GM23248 (cell line): ENCODE results near the gene C17orf100. TPM values are rescaled to one million over a fixed set of nuclear protein-coding genes. Genes with fewer than 3 reads are reported as not detected.

Experiments used
- DNase-seq: peaks from one replicate; pipeline ENCODE4 v3.0.0-alpha.2; 2015
- H2AFZ ChIP-seq: fragments of 200-600 bp; sonication (generic); 2 replicates; pipeline ENCODE4 v1.6.1; 2016; ENCODE audit warnings: antibody characterized with exemption
- H3F3A ChIP-seq: fragments of 200-600 bp; sonication (generic); 2 replicates; pipeline ENCODE4 v1.6.1; 2016; ENCODE audit warnings: mild to moderate bottlenecking, antibody characterized with exemption, mixed run types; ENCODE audit not compliant: insufficient read depth
- H3K27ac ChIP-seq: fragments of 200-600 bp; sonication (generic); 2 replicates; pipeline ENCODE4 v1.5.1; 2016; ENCODE audit warnings: mild to moderate bottlenecking
- H3K27me3 ChIP-seq: fragments of 200-600 bp; sonication (generic); replicated peaks from 2 replicates; pipeline ENCODE4 v1.6.1; 2016; ENCODE audit warnings: mild to moderate bottlenecking; ENCODE audit not compliant: insufficient read depth
- H3K36me3 ChIP-seq: fragments of 200-600 bp; sonication (generic); 2 replicates; pipeline ENCODE4 v1.6.1; 2016; ENCODE audit warnings: low read depth, mild to moderate bottlenecking
- H3K4me1 ChIP-seq: fragments of 200-600 bp; sonication (generic); 2 replicates; pipeline ENCODE4 v1.6.1; 2016; ENCODE audit warnings: mild to moderate bottlenecking; ENCODE audit not compliant: insufficient read depth
- H3K4me2 ChIP-seq: fragments of 200-600 bp; sonication (generic); one replicate; pipeline ENCODE4 v1.6.1; 2016; ENCODE audit warnings: mild to moderate bottlenecking; ENCODE audit not compliant: unreplicated experiment
- H3K4me3 ChIP-seq: fragments of 200-600 bp; sonication (generic); 2 replicates; pipeline ENCODE4 v1.5.1; 2016; ENCODE audit warnings: mild to moderate bottlenecking
- H3K79me2 ChIP-seq: fragments of 200-600 bp; sonication (generic); 2 replicates; pipeline ENCODE4 v1.6.1; 2016; ENCODE audit warnings: mild to moderate bottlenecking; ENCODE audit not compliant: insufficient read depth
- H3K9ac ChIP-seq: fragments of 200-600 bp; sonication (generic); 2 replicates; pipeline ENCODE4 v1.6.1; 2016; ENCODE audit warnings: mild to moderate bottlenecking
- H3K9me2 ChIP-seq: fragments of 200-600 bp; sonication (generic); 2 replicates; pipeline ENCODE4 v1.6.1; 2016; ENCODE audit warnings: mixed run types, mild to moderate bottlenecking, moderate library complexity; ENCODE audit not compliant: insufficient read depth
- H3K9me3 ChIP-seq: fragments of 200-600 bp; sonication (generic); one replicate; pipeline ENCODE4 v1.6.1; 2017; ENCODE audit warnings: low read depth
- H4K20me1 ChIP-seq: fragments of 200-600 bp; sonication (generic); 2 replicates; pipeline ENCODE4 v1.6.0; 2016; ENCODE audit not compliant: insufficient read depth
- EZH2 ChIP-seq: fragments of 200-600 bp; sonication (generic); IDR thresholded peaks from 2 replicates; pipeline ENCODE4 v1.6.1; 2018; ENCODE audit warnings: antibody characterized with exemption, mild to moderate bottlenecking; ENCODE audit not compliant: insufficient read depth, poor library complexity, severe bottlenecking
- EZH2phosphoT487 ChIP-seq: fragments of 200-600 bp; sonication (generic); IDR thresholded peaks from 2 replicates; pipeline ENCODE4 v1.6.1; 2018; ENCODE audit warnings: antibody characterized with exemption, moderate library complexity, mild to moderate bottlenecking, low read depth; ENCODE audit not compliant: insufficient read depth
- WGBS, 2 experiments: methylation state at CpG; one replicate each; pipeline ENCODE4 v1.1.6; 2015 to 2017; ENCODE audit warnings: low lambda C conversion rate in 2 of 2, low coverage in 1 of 2; ENCODE audit errors: missing lambda C conversion rate in 2 of 2; 5-methylcytosine and 5-hydroxymethylcytosine counted together
- in situ Hi-C: fragments of 300-500 bp; cut with MboI; formaldehyde crosslinking; loops from 2 replicates; pipeline ENCODE4 v1.15.0; 2020
- polyA plus RNA-seq: library from polyadenylated mRNA; unstranded; fragments of >200 nt; fragmentation: Nextera tagmentation; extraction: Ambion mirVana; gene quantifications from 2 replicates; pipeline ENCODE4 v1.2.1, GENCODE V29; 2016
- total RNA-seq: library from RNA; depleted of rRNA; stranded (reverse); fragments of >200 nt; shearing (Covaris generic); gene quantifications from 2 replicates; pipeline ENCODE4 v1.2.3, GENCODE V29; 2014

Gene C17orf100
- total and polyA plus RNA-seq, 2 experiments from 2014 or later, result 0.86 to 5.2 TPM

DNA sequence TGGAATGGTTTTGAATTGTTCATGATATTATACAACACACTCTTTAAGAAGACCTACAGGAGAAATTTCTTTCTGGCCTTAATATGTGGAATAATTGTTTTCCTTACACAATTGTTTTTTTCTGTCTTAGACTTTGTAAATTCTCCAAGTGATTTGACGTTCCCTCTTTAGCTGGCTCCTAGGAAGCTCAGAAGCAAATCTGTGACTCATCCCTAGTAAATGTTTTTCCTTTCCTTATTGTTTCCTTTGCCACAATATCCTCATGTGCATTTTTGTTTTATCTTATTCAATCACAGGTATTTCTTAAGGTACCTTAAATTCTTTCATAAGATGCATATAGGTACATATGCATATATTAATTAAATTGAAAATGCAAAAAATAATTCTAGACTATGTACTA is 24.5 kb upstream of the C17orf100 start:
- DNase-seq, result peak; percentile 58
- no peak overlapping the region for H3K27ac ChIP-seq
- no peak overlapping the region for H3K4me2 ChIP-seq

DNA sequence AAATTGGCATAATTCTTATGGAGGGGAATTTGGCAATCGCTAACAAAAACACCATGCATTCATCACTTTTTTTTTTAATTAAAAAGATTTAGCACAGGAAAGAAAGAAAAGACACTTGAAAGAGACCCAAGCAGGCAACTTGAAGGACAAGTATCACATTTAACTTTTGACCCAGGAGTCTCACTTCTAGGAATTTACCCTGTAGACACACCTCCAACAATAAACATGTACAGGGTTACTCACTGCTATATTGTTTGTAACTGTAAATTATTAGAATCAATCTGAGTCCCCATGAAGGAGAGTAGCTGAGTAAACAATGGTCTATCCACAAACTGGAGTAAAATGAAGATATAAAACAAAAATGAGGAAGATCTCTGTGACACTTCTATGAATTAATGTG is 21.2 kb upstream of the C17orf100 start:
- 100% methylated on average over 1 of the region's 1 CpG for WGBS, 2 experiments
- in situ Hi-C loops, result no loop called here
- TF ChIP-seq EZH2phosphoT487 (no peak), EZH2 (no peak)
- Histone ChIP-seq H3K9me3 (no peaks in the 10 kb centered on the region), H3K9me2 (no peaks in the 10 kb centered on the region), H3K27ac (no peak overlapping the region), H3K9ac (no peak overlapping the region), H3K4me1 (0 out of 2 replicates have a peak, but pooled peaks cover 9% of the 10 kb centered on the region), H3K4me3 (no peak overlapping the region), H3K27me3 (no peaks in the 10 kb centered on the region), H3K4me2 (no peak overlapping the region), H4K20me1 (no peaks in the 10 kb centered on the region), H3F3A (no peaks in the 10 kb centered on the region), H3K79me2 (peaks cover 66% of the 10 kb centered on the region), H2AFZ (no peak overlapping the region), H3K36me3 (peaks cover 55% of the 10 kb centered on the region)
- no peak for DNase-seq

More for the DNA sequence above, 24.5 kb upstream of the C17orf100 start:
- H3K36me3 ChIP-seq, result peaks cover 51% of the 10 kb centered on the region
- H3K27me3 ChIP-seq, result no peaks in the 10 kb centered on the region
- TF ChIP-seq EZH2, result no peak
- TF ChIP-seq EZH2phosphoT487, result no peak
- peaks cover 17% of the 10 kb centered on the region for H3K4me1 ChIP-seq
- no peaks in the 10 kb centered on the region; the same call in 1 of the 2 replicates for H3F3A ChIP-seq
- H3K9me3 ChIP-seq, result no peaks in the 10 kb centered on the region
- peaks cover 57% of the 10 kb centered on the region for H3K79me2 ChIP-seq
- H2AFZ ChIP-seq, result no peak overlapping the region
- WGBS, 2 experiments, result 34 to 41% methylated on average over 1 of the region's 1 CpG
- in situ Hi-C loops, result no loop called here
- no peaks in the 10 kb centered on the region for H3K9me2 ChIP-seq
- H4K20me1 ChIP-seq, result 0 out of 2 replicates have a peak, but pooled peaks cover 4% of the 10 kb centered on the region
- no peak overlapping the region for H3K9ac ChIP-seq
- no peak overlapping the region for H3K4me3 ChIP-seq

DNA sequence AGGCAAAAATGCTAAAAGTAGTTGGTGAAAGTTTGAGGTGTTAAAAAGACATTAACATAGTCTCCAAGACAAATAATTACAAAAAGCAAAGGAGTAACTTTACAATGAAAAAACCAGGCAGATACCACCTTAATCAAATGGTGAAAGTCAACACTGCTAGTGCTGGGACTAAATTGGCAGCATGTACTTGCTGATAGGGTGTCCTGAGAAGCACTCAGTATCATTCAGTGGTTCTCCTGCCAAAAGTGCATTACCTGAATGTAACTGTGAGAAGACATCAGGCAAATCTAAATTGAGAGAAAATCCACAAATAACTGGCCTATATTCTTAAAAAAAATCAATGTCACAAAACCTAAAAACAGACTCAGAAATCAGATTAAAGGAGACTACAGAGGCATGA is 19.0 kb upstream of the C17orf100 start:
- no peaks in the 10 kb centered on the region for H3K4me1 ChIP-seq
- in situ Hi-C loops, result no loop called here
- peaks cover 53% of the 10 kb centered on the region for H3K36me3 ChIP-seq
- no peak overlapping the region for H3K9ac ChIP-seq
- no peaks in the 10 kb centered on the region for H3F3A ChIP-seq
- no peak for TF ChIP-seq EZH2
- no peak for TF ChIP-seq EZH2phosphoT487
- H4K20me1 ChIP-seq, result no peaks in the 10 kb centered on the region
- no peaks in the 10 kb centered on the region for H3K9me2 ChIP-seq
- H3K4me3 ChIP-seq, result no peak overlapping the region
- peaks cover 66% of the 10 kb centered on the region for H3K79me2 ChIP-seq
- no peaks in the 10 kb centered on the region for H3K9me3 ChIP-seq
- no peak overlapping the region for H2AFZ ChIP-seq
- H3K4me2 ChIP-seq, result no peak overlapping the region
- DNase-seq, result no peak
- no peaks in the 10 kb centered on the region for H3K27me3 ChIP-seq
- no peak overlapping the region for H3K27ac ChIP-seq

DNA sequence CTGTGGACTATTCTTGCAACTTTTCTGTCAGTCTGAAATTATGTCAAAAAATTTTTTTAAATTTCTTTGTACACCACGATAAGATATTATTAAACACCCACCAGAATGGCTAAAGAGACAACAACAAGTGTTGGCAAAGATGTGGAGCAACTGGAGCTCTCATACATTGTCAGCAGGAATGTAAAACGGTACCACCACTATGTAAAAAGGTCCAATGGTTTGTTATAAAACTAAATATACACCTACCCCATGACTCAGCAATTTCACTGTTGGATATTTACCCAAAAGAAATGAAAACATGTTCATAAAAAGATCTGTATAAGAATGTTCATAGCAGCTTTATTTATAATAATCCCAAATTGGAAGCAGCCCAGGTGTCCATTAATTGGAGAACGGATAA is 18.3 kb upstream of the C17orf100 start:
- Histone ChIP-seq H3K4me3 (no peak overlapping the region), H3K9me3 (no peaks in the 10 kb centered on the region), H3K36me3 (peaks cover 45% of the 10 kb centered on the region), H2AFZ (no peak overlapping the region), H4K20me1 (no peaks in the 10 kb centered on the region), H3K9me2 (no peaks in the 10 kb centered on the region), H3K9ac (no peak overlapping the region), H3K79me2 (peaks cover 72% of the 10 kb centered on the region), H3K27ac (no peak overlapping the region), H3F3A (no peaks in the 10 kb centered on the region), H3K4me1 (no peaks in the 10 kb centered on the region), H3K4me2 (no peak overlapping the region), H3K27me3 (no peaks in the 10 kb centered on the region)
- no peak for DNase-seq
- WGBS, 2 experiments, result 95 to 97% methylated on average over 3 of the region's 3 CpGs
- TF ChIP-seq EZH2 (no peak), EZH2phosphoT487 (no peak)
- in situ Hi-C loops, result no loop called here

DNA sequence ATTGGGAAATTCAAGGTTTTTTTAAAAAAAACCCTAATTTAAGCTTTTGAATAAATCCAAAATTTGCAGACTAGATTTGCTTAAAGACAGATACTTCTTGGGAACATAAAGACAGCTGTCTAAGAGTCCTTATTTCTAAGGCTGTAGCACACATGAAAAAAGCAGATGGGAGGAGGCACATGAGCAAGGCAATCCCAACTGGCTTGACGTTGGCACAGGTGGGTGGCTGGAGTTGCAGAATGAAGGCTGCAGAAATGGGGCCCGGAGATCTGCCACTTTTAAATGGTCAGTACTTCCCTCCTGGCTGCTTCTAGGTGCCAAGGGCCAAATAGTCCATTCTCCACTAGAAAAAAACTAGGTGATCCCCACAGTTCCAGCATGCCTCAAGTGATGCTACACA is 15.5 kb upstream of the C17orf100 start:
- Histone ChIP-seq H3K9me3 (no peaks in the 10 kb centered on the region), H3K27me3 (no peaks in the 10 kb centered on the region), H3K4me3 (no peak overlapping the region), H3K4me2 (no peak overlapping the region), H3K4me1 (no peaks in the 10 kb centered on the region), H3F3A (no peaks in the 10 kb centered on the region), H3K9me2 (no peaks in the 10 kb centered on the region), H3K9ac (no peak overlapping the region), H3K79me2 (peaks cover 86% of the 10 kb centered on the region), H2AFZ (no peak overlapping the region), H3K27ac (no peak overlapping the region), H3K36me3 (peaks cover 33% of the 10 kb centered on the region), H4K20me1 (no peaks in the 10 kb centered on the region)
- TF ChIP-seq EZH2 (no peak), EZH2phosphoT487 (no peak)
- in situ Hi-C loops, result no loop called here
- no peak for DNase-seq
- 61 to 64% methylated on average over 2 of the region's 2 CpGs for WGBS, 2 experiments
